Natural killer cell (primary cell): ENCODE data around the gene GMPS. TPM values are rescaled to one million over a fixed set of nuclear protein-coding genes. Genes with fewer than 3 reads are reported as not detected.

Experiments
- ATAC-seq, 3 donors: fragments of 150-1000 bp in 2 of 3; fragments of 200-7000 bp in 1 of 3; cut with Tn5 transposase; 1 replicate in 1 of 3; 2 replicates in 2 of 3; pipeline ENCODE4 v1.10.0; 2021; ENCODE audit warnings: mild to moderate bottlenecking in 2 of 3, moderate library complexity in 2 of 3
- DNase-seq, 2 donors: peaks; one replicate each; pipeline versions ENCODE4 v3.0.0 to v3.0.0-alpha.2; 2013 to 2021; ENCODE audit warnings: mixed read lengths in 1 of 2
- H3K27ac ChIP-seq: one replicate; pipeline ENCODE4 v1.5.1; 2013; ENCODE audit warnings: mild to moderate bottlenecking, low read length
- H3K27me3 ChIP-seq: one replicate; pipeline ENCODE4 v1.6.1; 2013; ENCODE audit warnings: low read length; ENCODE audit not compliant: control insufficient read depth, insufficient read depth
- H3K36me3 ChIP-seq: one replicate; pipeline ENCODE4 v1.6.1; 2013; ENCODE audit warnings: low read length; ENCODE audit not compliant: control insufficient read depth, insufficient read depth
- H3K4me1 ChIP-seq: one replicate; pipeline ENCODE4 v1.6.1; 2013; ENCODE audit warnings: low read length; ENCODE audit not compliant: control insufficient read depth, insufficient read depth
- H3K4me3 ChIP-seq: one replicate; pipeline ENCODE4 v1.5.1; 2013; ENCODE audit warnings: low read length
- H3K9me3 ChIP-seq: one replicate; pipeline ENCODE4 v1.6.1; 2013; ENCODE audit warnings: low read length; ENCODE audit not compliant: control insufficient read depth, insufficient read depth
- H3K27ac Mint-ChIP-seq, 2 donors: one replicate each; pipeline ENCODE4 v1.8.0; 2022; ENCODE audit warnings: mild to moderate bottlenecking in 2 of 2, mixed read lengths in 2 of 2, moderate library complexity in 1 of 2
- H3K27me3 Mint-ChIP-seq, 2 donors: one replicate each; pipeline ENCODE4 v1.8.0; 2022; ENCODE audit warnings: low read depth in 2 of 2, mixed read lengths in 2 of 2
- H3K36me3 Mint-ChIP-seq: one replicate; pipeline ENCODE4 v1.8.0; 2022; ENCODE audit warnings: mixed read lengths
- H3K4me1 Mint-ChIP-seq, 2 donors: one replicate each; pipeline ENCODE4 v1.8.0; 2022; ENCODE audit warnings: mixed read lengths in 2 of 2
- H3K4me3 Mint-ChIP-seq: one replicate; pipeline ENCODE4 v1.8.0; 2022; ENCODE audit warnings: mild to moderate bottlenecking, moderate library complexity, mixed read lengths
- H3K9me3 Mint-ChIP-seq, 2 donors: one replicate each; pipeline ENCODE4 v1.8.0; 2022; ENCODE audit warnings: mixed read lengths in 2 of 2
- WGBS: methylation state at CpG from one replicate; pipeline ENCODE4 v1.1.7; 2013; ENCODE audit warnings: missing lambda C conversion rate; ENCODE audit not compliant: insufficient coverage; 5-methylcytosine and 5-hydroxymethylcytosine counted together
- intact Hi-C: fragments of 100-400 bp; cut with micrococcal nuclease; formaldehyde crosslinking; loops from one replicate; pipeline ENCODE4 v1.14.2; 2022
- total RNA-seq, 4 donors: library from RNA; stranded (reverse); fragments of 120-200 nt in 1 of 4; gene quantifications; one replicate each; pipeline versions ENCODE4 v1.2.3 to v1.2.4, GENCODE V29; 2013 to 2022
- TF ChIP-seq, protein P1 (sequence below): fragments of 200-600 bp; IDR thresholded peaks from one replicate; pipeline ENCODE4 v1.8.0; 2022; ENCODE audit warnings: antibody characterized with exemption

GMPS gene
- total RNA-seq, 3 donors from 2014 or later (not counting 1 experiment from before 2014, with no cell fraction given): 36.7 to 49.7 (median 45.4) TPM

DNA sequence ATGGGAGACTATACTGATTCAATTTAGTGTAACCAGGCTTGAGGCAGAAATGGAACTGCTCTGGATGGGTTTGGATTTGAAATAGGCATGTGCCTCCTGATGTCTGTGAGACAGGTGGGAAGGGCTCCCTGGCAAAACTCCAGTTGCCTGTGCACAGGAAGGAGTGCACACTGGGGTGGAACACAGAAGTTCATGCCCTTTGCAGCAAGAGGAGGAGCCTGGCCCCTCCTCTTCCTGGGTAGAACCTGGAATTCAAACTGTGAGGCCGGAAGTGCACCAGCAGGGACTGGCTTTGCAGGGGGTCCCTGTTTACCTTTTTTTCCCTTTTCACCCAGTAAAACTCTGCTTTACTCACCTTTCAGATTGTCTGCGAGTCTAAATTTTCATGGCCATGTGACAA, 99.9 kb downstream of the GMPS start:
- DNase-seq (no peak), ATAC-seq (no peak)
- Histone ChIP-seq H3K36me3 (no peaks in the 10 kb centered on the region), H3K4me1 (no peaks in the 10 kb centered on the region), H3K4me3 (no peak overlapping the region), H3K27me3 (no peaks in the 10 kb centered on the region), H3K27ac (no peak overlapping the region), H3K9me3 (no peaks in the 10 kb centered on the region)
- Mint-ChIP-seq H3K9me3 (no peaks in the 10 kb centered on the region), H3K36me3 (no peaks in the 10 kb centered on the region), H3K27ac (no peak overlapping the region), H3K4me3 (no peak overlapping the region), H3K27me3 (peaks cover 0 to 3% of the 10 kb centered on the region in 2 donors), H3K4me1 (no peaks in the 10 kb centered on the region)
- TF ChIP-seq, protein P1, sequence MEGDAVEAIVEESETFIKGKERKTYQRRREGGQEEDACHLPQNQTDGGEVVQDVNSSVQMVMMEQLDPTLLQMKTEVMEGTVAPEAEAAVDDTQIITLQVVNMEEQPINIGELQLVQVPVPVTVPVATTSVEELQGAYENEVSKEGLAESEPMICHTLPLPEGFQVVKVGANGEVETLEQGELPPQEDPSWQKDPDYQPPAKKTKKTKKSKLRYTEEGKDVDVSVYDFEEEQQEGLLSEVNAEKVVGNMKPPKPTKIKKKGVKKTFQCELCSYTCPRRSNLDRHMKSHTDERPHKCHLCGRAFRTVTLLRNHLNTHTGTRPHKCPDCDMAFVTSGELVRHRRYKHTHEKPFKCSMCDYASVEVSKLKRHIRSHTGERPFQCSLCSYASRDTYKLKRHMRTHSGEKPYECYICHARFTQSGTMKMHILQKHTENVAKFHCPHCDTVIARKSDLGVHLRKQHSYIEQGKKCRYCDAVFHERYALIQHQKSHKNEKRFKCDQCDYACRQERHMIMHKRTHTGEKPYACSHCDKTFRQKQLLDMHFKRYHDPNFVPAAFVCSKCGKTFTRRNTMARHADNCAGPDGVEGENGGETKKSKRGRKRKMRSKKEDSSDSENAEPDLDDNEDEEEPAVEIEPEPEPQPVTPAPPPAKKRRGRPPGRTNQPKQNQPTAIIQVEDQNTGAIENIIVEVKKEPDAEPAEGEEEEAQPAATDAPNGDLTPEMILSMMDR: no peak
- intact Hi-C loops: no loop called here
- 100% methylated on average over 2 of the region's 2 CpGs for WGBS

DNA sequence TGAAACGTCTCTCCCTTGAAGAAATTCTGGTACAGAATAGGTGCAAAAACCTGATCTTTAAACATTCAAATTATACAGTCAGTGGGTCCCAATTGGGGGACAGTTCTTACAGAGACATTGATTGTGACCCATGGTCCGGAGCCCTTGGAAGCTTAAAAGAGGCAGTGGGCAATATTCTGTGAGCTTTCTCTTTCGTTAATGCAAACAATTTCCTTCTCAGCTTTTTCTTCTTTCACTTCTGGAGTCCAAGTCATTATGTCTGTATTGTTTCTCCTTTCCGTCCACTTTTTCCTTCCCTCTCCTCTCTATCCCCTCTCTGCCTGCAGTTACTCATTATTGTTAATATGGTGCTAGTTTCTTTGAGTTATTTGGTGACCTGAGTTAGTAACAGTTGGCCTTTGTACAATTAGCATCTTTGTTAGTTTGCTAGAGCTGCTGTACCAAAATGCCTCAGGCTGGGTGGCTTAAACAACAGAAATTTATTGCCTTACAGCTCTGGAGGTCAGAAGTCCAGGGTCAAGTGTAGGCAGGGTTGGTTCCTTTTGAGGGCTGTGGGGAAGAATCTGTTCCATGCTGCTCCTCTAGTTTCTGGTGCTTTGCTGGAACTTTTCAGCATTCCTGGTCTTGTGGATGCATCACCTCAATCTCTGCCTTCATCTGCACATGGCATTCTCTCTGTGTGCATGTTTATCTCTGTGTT, 102.6 kb downstream of the GMPS start:
- no peak overlapping the region for H3K4me3 ChIP-seq
- H3K27me3 ChIP-seq: no peaks in the 10 kb centered on the region
- H3K27ac ChIP-seq: no peak overlapping the region
- TF ChIP-seq, protein P1: no peak
- Mint-ChIP-seq H3K9me3 (no peaks in the 10 kb centered on the region), H3K4me3 (no peak overlapping the region), H3K27ac (no peak overlapping the region), H3K4me1 (no peaks in the 10 kb centered on the region), H3K27me3 (peaks cover 0 to 2% of the 10 kb centered on the region in 2 donors), H3K36me3 (no peaks in the 10 kb centered on the region)
- WGBS: 77% methylated on average over 3 of the region's 4 CpGs
- no peaks in the 10 kb centered on the region for H3K4me1 ChIP-seq
- intact Hi-C loops: no loop called here
- H3K36me3 ChIP-seq: no peaks in the 10 kb centered on the region
- H3K9me3 ChIP-seq: no peaks in the 10 kb centered on the region
- DNase-seq: no peak
- no peak for ATAC-seq

DNA sequence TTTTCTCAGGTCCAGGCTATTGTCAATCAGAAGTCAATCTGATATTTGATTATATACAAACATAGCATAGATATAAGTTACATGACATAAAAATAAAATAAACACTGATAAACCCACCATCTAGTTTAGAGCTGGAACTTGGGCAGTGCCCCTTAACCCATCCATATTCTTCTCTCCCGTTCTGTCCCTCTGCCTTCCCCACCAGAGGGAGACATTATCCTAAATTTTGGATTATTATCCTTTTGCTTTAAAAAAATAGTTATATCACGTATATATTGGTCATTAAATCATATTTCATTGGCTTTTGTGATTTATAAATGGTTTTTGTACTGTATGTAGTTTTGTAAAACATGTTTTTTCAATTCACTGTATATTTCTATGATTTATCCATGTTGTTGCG, 107.9 kb downstream of the GMPS start:
- Mint-ChIP-seq H3K27ac (no peak overlapping the region), H3K9me3 (no peaks in the 10 kb centered on the region), H3K4me3 (no peak overlapping the region), H3K36me3 (no peaks in the 10 kb centered on the region), H3K4me1 (no peaks in the 10 kb centered on the region), H3K27me3 (peaks cover 0 to 2% of the 10 kb centered on the region in 2 donors)
- H3K4me1 ChIP-seq: no peaks in the 10 kb centered on the region
- intact Hi-C loops: no loop called here
- H3K9me3 ChIP-seq: no peaks in the 10 kb centered on the region
- WGBS: 92% methylated on average over 2 of the region's 3 CpGs
- no peaks in the 10 kb centered on the region for H3K27me3 ChIP-seq
- no peak overlapping the region for H3K27ac ChIP-seq
- H3K4me3 ChIP-seq: no peak overlapping the region
- TF ChIP-seq, protein P1: no peak
- ATAC-seq: no peak
- no peaks in the 10 kb centered on the region for H3K36me3 ChIP-seq
- no peak for DNase-seq

DNA sequence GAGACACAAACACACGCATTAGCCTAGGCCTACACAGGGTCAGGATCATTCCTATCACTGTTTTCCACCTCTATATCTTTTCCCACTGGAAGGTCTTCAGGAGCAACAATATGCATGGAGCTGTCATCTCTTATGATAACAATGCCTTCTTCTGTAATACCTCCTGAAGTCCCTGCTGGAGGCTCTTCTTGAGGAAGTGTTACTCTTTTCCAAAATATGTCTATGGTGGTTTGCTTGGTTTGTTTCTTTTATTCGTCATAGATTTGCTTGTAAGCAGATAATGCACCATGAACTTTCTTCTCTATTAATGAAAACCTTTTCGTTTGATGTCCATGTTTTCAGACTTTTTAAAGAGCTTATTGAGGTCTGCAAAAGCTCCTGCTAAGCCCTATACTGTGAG, 109.3 kb downstream of the GMPS start:
- H3K27me3 Mint-ChIP-seq: peaks cover 0 to 2% of the 10 kb centered on the region in 2 donors
- 95% methylated on average over 3 of the region's 3 CpGs for WGBS
- H3K9me3 ChIP-seq: no peaks in the 10 kb centered on the region
- H3K4me1 ChIP-seq: no peaks in the 10 kb centered on the region
- no peak overlapping the region for H3K4me3 Mint-ChIP-seq
- ATAC-seq (no peak), DNase-seq (no peak)
- no peaks in the 10 kb centered on the region for H3K27me3 ChIP-seq
- no peak overlapping the region for H3K27ac ChIP-seq
- H3K4me1 Mint-ChIP-seq: no peaks in the 10 kb centered on the region
- TF ChIP-seq, protein P1: no peak
- no peaks in the 10 kb centered on the region for H3K36me3 Mint-ChIP-seq
- H3K9me3 Mint-ChIP-seq: no peaks in the 10 kb centered on the region
- no peaks in the 10 kb centered on the region for H3K36me3 ChIP-seq
- no peak overlapping the region for H3K4me3 ChIP-seq
- H3K27ac Mint-ChIP-seq: no peak overlapping the region
- intact Hi-C loops: no loop called here
